Measurements from ENCODE around the gene JARID2. TPM values are rescaled to one million over a fixed set of nuclear protein-coding genes. Genes with fewer than 3 reads are reported as not detected.

Gene JARID2
- total RNA-seq, 1 experiment from 2014 or later: 23.6 TPM

- ATAC-seq: no peak
- Histone ChIP-seq H3K9ac (ENCODE audit: low read length) (no peak overlapping the region), H3K36me3 (ENCODE audit: control insufficient read depth in 1 of 2, insufficient read depth in 2 of 2, low read length in 2 of 2) (no peaks in the 10 kb centered on the region), H3K4me3 (replicated peaks in 1 of 2; ENCODE audit: low read depth in 1 of 2, low read length in 2 of 2) (no peak overlapping the region), H3K79me2 (ENCODE audit: insufficient read depth, low read length) (no peaks in the 10 kb centered on the region), H3K27ac (ENCODE audit: low read depth, low read length) (no peak overlapping the region), H2AFZ (ENCODE audit: low read depth, low read length, poor library complexity, severe bottlenecking) (no peak overlapping the region), H3K4me1 (ENCODE audit: control insufficient read depth in 1 of 2, insufficient read depth in 2 of 2, low read length in 2 of 2) (no peaks in the 10 kb centered on the region), H3K4me2 (ENCODE audit: low read length) (no peak overlapping the region), H3K9me2 (ENCODE audit: insufficient read depth) (no peaks in the 10 kb centered on the region), H3K27me3 (ENCODE audit: insufficient read depth, low read length) (no peaks in the 10 kb centered on the region), H3K9me3 (ENCODE audit: control insufficient read depth in 1 of 2, insufficient read depth in 1 of 2, low read depth in 1 of 2, low read length in 2 of 2) (no peaks in the 10 kb centered on the region), H4K20me1 (ENCODE audit: insufficient read depth) (no peaks in the 10 kb centered on the region)
- CTCF ChIA-PET: no interaction called here
- no peak for DNase-seq (ENCODE audit: low read depth, low spot score)
- no peak for TF ChIP-seq YY1 (IDR thresholded peaks at IDR 0.05; ENCODE audit: extremely low read depth, insufficient replicate concordance, low read depth, low read length)
- no peak for TF ChIP-seq EGR1 (IDR thresholded peaks at IDR 0.05; ENCODE audit: low read depth)
- TF ChIP-seq ZFX (IDR thresholded peaks at IDR 0.05): no peak
- no peak for TF ChIP-seq ZNF274 (IDR thresholded peaks at IDR 0.05; ENCODE audit: low read depth, low read length)
- TF ChIP-seq REST (IDR thresholded peaks at IDR 0.05; ENCODE audit: low read depth): no peak
- POLR2A ChIA-PET: no interaction called here
- RAD21 ChIA-PET (ENCODE audit: low non-redundant PET in 1 of 2, low total read pairs in 2 of 2, uncharacterized antibody in 2 of 2, unreplicated experiment in 2 of 2): no interaction called here
- BruUV-seq (replicated peaks): no TSS peak
- intact Hi-C loops (cut with micrococcal nuclease): no loop called here
Measured at GRCh38 chr6:15533379-15534026, 287.6 kb downstream of the JARID2 start.

DNA sequence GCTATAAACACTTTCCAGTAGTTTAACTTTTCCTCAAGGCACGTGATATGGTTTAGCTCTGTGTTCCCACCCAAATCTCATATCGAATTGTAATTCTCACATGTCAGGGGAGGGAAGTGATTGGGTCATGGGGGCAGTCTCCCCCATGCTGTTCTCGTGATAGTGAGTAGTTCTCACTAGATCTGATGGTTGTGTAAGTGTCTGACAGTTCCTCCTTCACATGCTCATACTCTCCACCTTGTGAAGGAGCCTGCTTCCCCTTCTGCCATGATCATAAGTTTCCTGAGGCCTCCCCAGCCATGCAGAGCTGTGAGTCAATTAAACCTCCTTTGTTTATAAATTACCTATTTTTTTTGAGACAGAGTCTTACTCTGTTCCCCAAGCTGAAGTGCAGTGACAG, 289.1 kb downstream of the JARID2 start:
- no peak for DNase-seq (ENCODE audit: low read depth, low spot score)
- intact Hi-C loops (cut with micrococcal nuclease): no loop called here
- H3K4me2 ChIP-seq (ENCODE audit: low read length): no peak overlapping the region
- ATAC-seq: no peak
- H3K9ac ChIP-seq (ENCODE audit: low read length): no peak overlapping the region
- no peaks in the 10 kb centered on the region for H3K9me2 ChIP-seq (ENCODE audit: insufficient read depth)
- H3K27ac ChIP-seq (ENCODE audit: low read depth, low read length): no peak overlapping the region
- H3K36me3 ChIP-seq (ENCODE audit: control insufficient read depth in 1 of 2, insufficient read depth in 2 of 2, low read length in 2 of 2): no peaks in the 10 kb centered on the region
- no peaks in the 10 kb centered on the region for H3K4me1 ChIP-seq (ENCODE audit: control insufficient read depth in 1 of 2, insufficient read depth in 2 of 2, low read length in 2 of 2)
- no peaks in the 10 kb centered on the region for H4K20me1 ChIP-seq (ENCODE audit: insufficient read depth)
- H3K79me2 ChIP-seq (ENCODE audit: insufficient read depth, low read length): no peaks in the 10 kb centered on the region
- ChIA-PET CTCF (no interaction called here), POLR2A (no interaction called here), RAD21 (ENCODE audit: low non-redundant PET in 1 of 2, low total read pairs in 2 of 2, uncharacterized antibody in 2 of 2, unreplicated experiment in 2 of 2) (no interaction called here)
- no peak overlapping the region for H3K4me3 ChIP-seq (replicated peaks in 1 of 2; ENCODE audit: low read depth in 1 of 2, low read length in 2 of 2)
- H3K9me3 ChIP-seq (ENCODE audit: control insufficient read depth in 1 of 2, insufficient read depth in 1 of 2, low read depth in 1 of 2, low read length in 2 of 2): no peaks in the 10 kb centered on the region
- no TSS peak for BruUV-seq (replicated peaks)
- H3K27me3 ChIP-seq (ENCODE audit: insufficient read depth, low read length): no peaks in the 10 kb centered on the region
- H2AFZ ChIP-seq (ENCODE audit: low read depth, low read length, poor library complexity, severe bottlenecking): no peak overlapping the region
- TF ChIP-seq EZH2 (IDR thresholded peaks at IDR 0.05): no peak
- TF ChIP-seq CEBPB (IDR thresholded peaks at IDR 0.05; ENCODE audit: low read depth): no peak
- no peak for TF ChIP-seq SP1 (IDR thresholded peaks at IDR 0.05; ENCODE audit: low read depth)
- TF ChIP-seq SRF (IDR thresholded peaks at IDR 0.05; ENCODE audit: low read depth): no peak
- no peak for TF ChIP-seq ELF1 (IDR thresholded peaks at IDR 0.05; ENCODE audit: borderline replicate concordance, low read depth)
- no peak for TF ChIP-seq POLR2AphosphoS5 (IDR thresholded peaks at IDR 0.05; ENCODE audit: low read depth, low read length)
- no peak for TF ChIP-seq SIN3A (IDR thresholded peaks at IDR 0.05; ENCODE audit: low read depth)
- TF ChIP-seq, protein P1, sequence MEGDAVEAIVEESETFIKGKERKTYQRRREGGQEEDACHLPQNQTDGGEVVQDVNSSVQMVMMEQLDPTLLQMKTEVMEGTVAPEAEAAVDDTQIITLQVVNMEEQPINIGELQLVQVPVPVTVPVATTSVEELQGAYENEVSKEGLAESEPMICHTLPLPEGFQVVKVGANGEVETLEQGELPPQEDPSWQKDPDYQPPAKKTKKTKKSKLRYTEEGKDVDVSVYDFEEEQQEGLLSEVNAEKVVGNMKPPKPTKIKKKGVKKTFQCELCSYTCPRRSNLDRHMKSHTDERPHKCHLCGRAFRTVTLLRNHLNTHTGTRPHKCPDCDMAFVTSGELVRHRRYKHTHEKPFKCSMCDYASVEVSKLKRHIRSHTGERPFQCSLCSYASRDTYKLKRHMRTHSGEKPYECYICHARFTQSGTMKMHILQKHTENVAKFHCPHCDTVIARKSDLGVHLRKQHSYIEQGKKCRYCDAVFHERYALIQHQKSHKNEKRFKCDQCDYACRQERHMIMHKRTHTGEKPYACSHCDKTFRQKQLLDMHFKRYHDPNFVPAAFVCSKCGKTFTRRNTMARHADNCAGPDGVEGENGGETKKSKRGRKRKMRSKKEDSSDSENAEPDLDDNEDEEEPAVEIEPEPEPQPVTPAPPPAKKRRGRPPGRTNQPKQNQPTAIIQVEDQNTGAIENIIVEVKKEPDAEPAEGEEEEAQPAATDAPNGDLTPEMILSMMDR (IDR thresholded peaks at IDR 0.05 in 2 of 3, conservative IDR thresholded peaks at IDR 0.05 in 1 of 3; ENCODE audit: borderline replicate concordance in 1 of 3, insufficient read depth in 1 of 3, low read depth in 2 of 3, low read length in 2 of 3): no peak
- no peak for TF ChIP-seq EGR1 (IDR thresholded peaks at IDR 0.05; ENCODE audit: low read depth)
- TF ChIP-seq ZFX (IDR thresholded peaks at IDR 0.05): no peak
- TF ChIP-seq YY1 (IDR thresholded peaks at IDR 0.05; ENCODE audit: extremely low read depth, insufficient replicate concordance, low read depth, low read length): no peak
